Coronary artery (tissue), 2 donors: ENCODE measurements around the gene IRAG1.

Source experiments
- DNase-seq: peaks from one replicate; pipeline ENCODE4 v3.0.0-alpha.2; 2017; ENCODE audit warnings: low spot score
- H3K27ac ChIP-seq, 2 donors: fragments of 200-600 bp; sonication (generic); one replicate each; pipeline ENCODE4 v1.5.1; 2016 to 2019
- H3K4me3 ChIP-seq: fragments of 200-600 bp; sonication (generic); 2 replicates; pipeline ENCODE4 v1.5.1; 2016; ENCODE audit warnings: mild to moderate bottlenecking, moderate library complexity
- TF ChIP-seq, protein P1 (sequence below): fragments of 200-600 bp; sonication (generic); IDR thresholded peaks from one replicate; pipeline ENCODE4 v1.5.1; 2019; ENCODE audit warnings: antibody characterized with exemption

Gene IRAG1

DNA sequence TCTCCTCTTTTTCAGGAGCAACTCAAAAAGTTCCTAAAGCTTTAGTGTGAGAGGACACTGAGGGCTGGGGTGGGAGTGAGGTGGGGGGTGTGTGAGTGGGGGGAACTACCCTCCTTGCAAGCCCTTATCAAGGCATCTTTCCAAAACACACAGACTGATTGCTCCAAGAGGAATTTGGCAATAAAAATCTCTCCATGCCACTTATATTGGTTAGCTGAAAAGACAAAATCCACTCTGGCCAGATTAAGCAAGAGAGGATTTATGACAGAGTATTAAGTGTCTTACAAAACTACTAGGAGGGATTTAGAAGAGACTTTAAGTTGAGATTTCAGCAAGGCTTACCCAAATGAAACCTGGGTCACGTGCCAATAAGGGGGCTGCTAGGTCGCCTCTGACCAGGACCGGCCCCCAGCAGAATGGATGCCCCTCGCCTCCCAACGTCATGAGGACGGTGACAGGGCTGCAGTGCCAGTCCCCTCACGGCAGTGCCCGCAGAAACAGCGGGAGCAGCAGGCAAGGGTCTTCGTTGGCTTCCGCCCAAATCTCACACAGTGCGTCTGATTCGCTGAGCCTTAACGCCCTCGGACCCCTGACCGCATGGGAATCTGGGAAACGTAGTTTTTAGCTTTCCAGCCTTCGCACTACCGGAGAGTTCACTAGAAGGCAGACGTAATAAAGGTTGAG, 35.4 kb upstream of the IRAG1 start:
- no peak overlapping the region for H3K4me3 ChIP-seq
- TF ChIP-seq, protein P1, sequence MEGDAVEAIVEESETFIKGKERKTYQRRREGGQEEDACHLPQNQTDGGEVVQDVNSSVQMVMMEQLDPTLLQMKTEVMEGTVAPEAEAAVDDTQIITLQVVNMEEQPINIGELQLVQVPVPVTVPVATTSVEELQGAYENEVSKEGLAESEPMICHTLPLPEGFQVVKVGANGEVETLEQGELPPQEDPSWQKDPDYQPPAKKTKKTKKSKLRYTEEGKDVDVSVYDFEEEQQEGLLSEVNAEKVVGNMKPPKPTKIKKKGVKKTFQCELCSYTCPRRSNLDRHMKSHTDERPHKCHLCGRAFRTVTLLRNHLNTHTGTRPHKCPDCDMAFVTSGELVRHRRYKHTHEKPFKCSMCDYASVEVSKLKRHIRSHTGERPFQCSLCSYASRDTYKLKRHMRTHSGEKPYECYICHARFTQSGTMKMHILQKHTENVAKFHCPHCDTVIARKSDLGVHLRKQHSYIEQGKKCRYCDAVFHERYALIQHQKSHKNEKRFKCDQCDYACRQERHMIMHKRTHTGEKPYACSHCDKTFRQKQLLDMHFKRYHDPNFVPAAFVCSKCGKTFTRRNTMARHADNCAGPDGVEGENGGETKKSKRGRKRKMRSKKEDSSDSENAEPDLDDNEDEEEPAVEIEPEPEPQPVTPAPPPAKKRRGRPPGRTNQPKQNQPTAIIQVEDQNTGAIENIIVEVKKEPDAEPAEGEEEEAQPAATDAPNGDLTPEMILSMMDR: no peak
- DNase-seq: peak; percentile 66
- H3K27ac ChIP-seq: no peak overlapping the region

DNA sequence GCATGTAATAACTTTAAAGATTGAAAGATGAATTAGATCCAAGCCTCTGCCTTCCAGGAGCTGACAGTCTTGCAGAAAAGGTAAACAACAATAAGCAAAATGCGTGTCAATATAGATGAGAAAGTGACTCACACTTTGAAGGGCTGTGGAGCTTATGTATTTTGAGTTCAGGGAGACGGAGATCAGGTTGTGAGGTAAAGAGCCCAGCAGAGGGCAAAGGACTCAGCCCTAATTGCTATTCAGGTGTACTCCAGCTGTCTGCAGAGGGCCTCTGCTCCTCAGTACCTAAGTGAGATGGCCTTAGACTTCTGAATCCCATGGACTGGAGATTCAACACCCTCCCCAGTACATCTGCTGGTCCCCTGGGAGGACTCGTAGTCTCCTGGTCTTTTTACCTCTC, 34.6 kb upstream of the IRAG1 start:
- TF ChIP-seq, protein P1: no peak
- no peak for DNase-seq
- Histone ChIP-seq H3K27ac (no peak overlapping the region), H3K4me3 (no peak overlapping the region)

DNA sequence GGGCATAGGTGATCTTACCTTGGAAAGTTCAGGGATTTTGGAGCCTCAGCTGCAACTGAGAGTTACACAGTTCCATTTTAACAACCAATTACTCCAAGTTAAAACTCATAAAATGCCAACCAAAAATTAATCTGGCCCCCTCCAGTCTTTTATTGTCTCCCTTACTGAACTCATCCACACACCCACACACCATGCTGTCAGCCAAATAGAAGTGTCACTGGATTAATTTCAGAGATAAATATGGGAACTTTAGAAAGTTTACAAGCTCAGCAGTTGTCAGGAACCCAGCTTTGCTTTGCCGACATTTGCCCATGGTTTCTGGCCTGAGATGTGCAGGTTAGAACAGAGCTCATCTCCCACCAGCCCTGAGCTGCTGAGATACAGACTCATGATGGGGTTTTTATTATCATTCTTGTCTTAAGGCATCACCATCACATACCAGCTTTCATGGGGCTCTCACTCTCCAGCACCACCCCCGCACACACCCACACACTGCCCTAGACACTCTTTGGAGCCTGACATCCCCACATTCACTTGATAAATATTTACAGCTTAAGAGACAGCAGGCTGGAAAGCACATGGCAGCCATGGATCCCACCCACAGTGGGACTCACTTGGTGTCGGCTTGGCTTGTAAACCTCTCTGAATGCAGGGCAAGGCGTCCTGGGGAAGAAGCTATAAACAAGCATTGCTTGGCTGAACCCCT, 33.7 kb upstream of the IRAG1 start:
- Histone ChIP-seq H3K27ac (no peak overlapping the region), H3K4me3 (no peak overlapping the region)
- no peak for DNase-seq
- TF ChIP-seq, protein P1: no peak

DNA sequence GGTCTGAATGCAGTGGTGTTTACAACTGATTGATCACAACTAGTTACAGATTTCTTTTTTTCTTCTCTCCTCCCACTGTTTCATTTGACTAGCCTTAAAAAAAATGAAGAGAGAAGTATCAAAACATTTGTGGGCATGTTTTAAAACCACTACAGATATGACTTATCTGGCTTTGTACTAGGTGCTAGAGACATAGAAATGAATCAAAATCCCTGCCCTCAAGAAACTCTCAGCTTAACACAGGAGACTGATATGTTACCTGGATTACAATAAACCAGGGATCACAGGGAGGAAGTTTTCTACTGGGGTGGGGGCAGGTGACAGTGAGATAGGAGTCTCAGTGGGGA, 32.3 kb upstream of the IRAG1 start:
- TF ChIP-seq, protein P1: no peak
- H3K4me3 ChIP-seq: no peak overlapping the region
- no peak for DNase-seq
- H3K27ac ChIP-seq: no peak overlapping the region

DNA sequence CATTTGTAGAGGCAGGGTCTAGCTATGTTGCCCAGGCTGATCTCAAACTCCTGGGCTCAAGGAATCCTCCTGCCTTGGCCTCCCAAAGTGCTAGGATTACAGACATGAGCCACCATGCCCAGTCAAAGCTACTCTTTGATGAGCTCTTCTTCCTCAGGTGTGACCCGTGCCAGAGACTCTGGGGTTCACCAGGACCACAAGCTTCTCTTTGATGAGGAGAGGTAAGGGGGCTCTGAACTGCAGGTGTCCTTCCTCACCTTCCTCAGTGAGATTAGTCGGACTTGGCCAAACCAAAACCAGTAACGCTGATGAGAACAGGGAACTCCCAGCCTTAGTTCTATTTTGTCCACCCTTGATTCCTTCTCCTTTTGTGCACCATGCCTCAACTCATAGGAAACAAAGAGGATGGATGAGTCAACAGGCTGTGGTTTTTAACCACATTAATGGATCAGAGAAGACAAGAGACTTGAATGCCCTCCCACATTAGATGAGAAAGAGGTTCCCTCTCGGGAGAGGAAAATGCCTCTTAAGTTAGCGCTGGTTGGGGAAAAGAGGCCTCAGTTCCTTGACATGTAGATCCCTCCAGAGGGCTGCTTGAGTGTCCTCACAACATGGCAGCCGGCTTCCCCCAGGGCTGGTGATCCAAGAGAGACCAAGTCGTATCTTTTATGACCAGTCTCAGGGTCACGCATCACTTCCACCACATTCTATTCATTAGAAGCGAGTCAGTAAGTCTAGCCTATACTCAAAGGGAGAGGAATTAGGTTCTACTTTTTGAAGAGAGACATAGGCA, 31.8 kb upstream of the IRAG1 start:
- TF ChIP-seq, protein P1: no peak
- Histone ChIP-seq H3K27ac (no peak overlapping the region), H3K4me3 (no peak overlapping the region)
- no peak for DNase-seq

DNA sequence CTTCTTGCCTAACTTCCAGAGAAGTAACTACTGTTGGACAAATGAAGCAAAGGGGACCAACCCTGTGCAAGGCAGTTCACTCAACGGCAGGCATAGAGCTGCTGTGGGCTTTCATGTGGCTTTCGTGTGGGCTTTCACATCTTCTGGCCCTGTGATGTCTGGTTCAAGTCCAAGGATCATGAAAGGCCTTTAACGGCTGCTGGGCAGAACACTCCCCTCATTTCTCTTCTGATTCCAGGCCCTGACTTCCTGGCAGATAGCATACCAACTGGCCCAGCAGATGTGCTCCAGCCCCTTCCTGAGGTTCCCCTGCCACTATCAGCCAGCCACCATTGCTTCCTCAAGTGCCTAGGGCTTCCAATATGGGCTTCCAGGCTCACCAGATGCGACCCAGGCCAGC, 28.8 kb upstream of the IRAG1 start:
- no peak for DNase-seq
- no peak overlapping the region for H3K27ac ChIP-seq
- H3K4me3 ChIP-seq: no peak overlapping the region
- TF ChIP-seq, protein P1: no peak
